HCT116 (cell line): ENCODE results near the gene MINDY4. TPM values are rescaled to one million over a fixed set of nuclear protein-coding genes. Genes with fewer than 3 reads are reported as not detected.

Experiments used
- ATAC-seq: fragments of 200-7000 bp; cut with Tn5 transposase; 2 replicates; pipeline ENCODE4 v1.9.1; 2020; ENCODE audit warnings: mild to moderate bottlenecking, moderate library complexity
- BruUV-seq: library from RNA; stranded (reverse); fragments of 400-500 nt; replicated peaks from 2 replicates; lab custom pipeline; 2021; lab: Mats Ljungman, UMichigan
- CTCF ChIA-PET: fragments of 300-600 bp; sonication (Branson Sonifier 250); formaldehyde crosslinking; loops from one replicate; lab custom pipeline; 2021; ENCODE audit warnings: antibody characterized with exemption; lab: Charles Lee
- POLR2A ChIA-PET: fragments of 300-600, 350-600 bp; sonication (Branson Sonifier 250); formaldehyde crosslinking; loops from one replicate; lab custom pipeline; 2021; ENCODE audit warnings: antibody characterized with exemption; lab: Charles Lee
- RAD21 ChIA-PET, 2 experiments: fragments of 300-600 bp; sonication (Branson Sonifier 250); formaldehyde crosslinking; loops; one replicate each; lab custom pipeline; 2023; ENCODE audit warnings: low total read pairs in 2 of 2; ENCODE audit not compliant: uncharacterized antibody in 2 of 2, unreplicated experiment in 2 of 2, low non-redundant PET in 1 of 2; lab: Charles Lee
- DNase-seq: peaks from one replicate; pipeline ENCODE4 v3.0.0-alpha.2; 2010; ENCODE audit warnings: low read depth, low spot score
- H2AFZ ChIP-seq: fragments of 200-600 bp; shearing (Covaris generic), sonication (generic); 2 replicates; pipeline ENCODE4 v1.6.1; 2017; ENCODE audit warnings: low read depth, mixed run types, mixed read lengths, antibody characterized with exemption, low read length; ENCODE audit not compliant: poor library complexity, severe bottlenecking
- H3K27ac ChIP-seq: 2 replicates; pipeline ENCODE4 v1.5.1; 2012; ENCODE audit warnings: low read depth, low read length
- H3K27me3 ChIP-seq: fragments of 200-600 bp; sonication (generic); 2 replicates; pipeline ENCODE4 v1.6.1; 2016; ENCODE audit warnings: mixed run types, low read length, mixed read lengths; ENCODE audit not compliant: insufficient read depth
- H3K36me3 ChIP-seq, 2 experiments: fragments of 200-500 bp in 1 of 2; fragments of 200-600 bp in 1 of 2; sonication (Bioruptor generic) in 1 of 2; sonication (generic) in 1 of 2; 2 replicates each; pipeline versions ENCODE4 v1.5.1 to v1.6.1; 2014 to 2016; ENCODE audit warnings: low read length in 2 of 2, inconsistent platforms in 1 of 2, mixed read lengths in 1 of 2, mixed run types in 1 of 2; ENCODE audit not compliant: insufficient read depth in 2 of 2, control insufficient read depth in 1 of 2
- H3K4me1 ChIP-seq, 2 experiments: fragments of 200-600 bp in 1 of 2; sonication (generic) in 1 of 2; 2 replicates each; pipeline versions ENCODE4 v1.5.1 to v1.6.1; 2012 to 2017; ENCODE audit warnings: low read length in 2 of 2, inconsistent platforms in 1 of 2, mild to moderate bottlenecking in 1 of 2, mixed read lengths in 1 of 2, mixed run types in 1 of 2, moderate library complexity in 1 of 2; ENCODE audit not compliant: insufficient read depth in 2 of 2, control insufficient read depth in 1 of 2
- H3K4me2 ChIP-seq: fragments of 200-600 bp; sonication (generic); 2 replicates; pipeline ENCODE4 v1.6.1; 2017; ENCODE audit warnings: mixed run types, low read length, mixed read lengths
- H3K4me3 ChIP-seq, 2 experiments: fragments of 200-600 bp in 1 of 2; sonication (generic) in 1 of 2; replicated peaks in 1 of 2; 2 replicates each; pipeline ENCODE4 v1.5.1; 2011 to 2016; ENCODE audit warnings: low read length in 2 of 2, control low read depth in 1 of 2, low read depth in 1 of 2, mild to moderate bottlenecking in 1 of 2, mixed read lengths in 1 of 2, mixed run types in 1 of 2
- H3K79me2 ChIP-seq: fragments of 200-600 bp; sonication (generic); 2 replicates; pipeline ENCODE4 v1.6.1; 2017; ENCODE audit warnings: mild to moderate bottlenecking, mixed run types, low read length, moderate library complexity, mixed read lengths; ENCODE audit not compliant: insufficient read depth
- H3K9ac ChIP-seq: fragments of 200-600 bp; sonication (generic); 2 replicates; pipeline ENCODE4 v1.6.1; 2016; ENCODE audit warnings: low read length, mixed read lengths
- H3K9me2 ChIP-seq: fragments of 200-600 bp; sonication (generic), shearing (Covaris generic); 2 replicates; pipeline ENCODE4 v1.6.1; 2017; ENCODE audit warnings: mixed run types, mild to moderate bottlenecking, moderate library complexity; ENCODE audit not compliant: insufficient read depth
- H3K9me3 ChIP-seq, 2 experiments: fragments of 200-500 bp in 1 of 2; fragments of 200-600 bp in 1 of 2; sonication (Bioruptor generic) in 1 of 2; sonication (generic) in 1 of 2; 2 replicates each; pipeline ENCODE4 v1.6.1; 2014 to 2017; ENCODE audit warnings: low read length in 2 of 2, mixed read lengths in 2 of 2, inconsistent platforms in 1 of 2, low read depth in 1 of 2, mild to moderate bottlenecking in 1 of 2, mixed run types in 1 of 2, moderate library complexity in 1 of 2; ENCODE audit not compliant: control insufficient read depth in 1 of 2, insufficient read depth in 1 of 2
- H4K20me1 ChIP-seq: fragments of 200-600 bp; sonication (generic), shearing (Covaris generic); 2 replicates; pipeline ENCODE4 v1.6.1; 2017; ENCODE audit warnings: mixed run types, mild to moderate bottlenecking, moderate library complexity; ENCODE audit not compliant: insufficient read depth
- ATF3 ChIP-seq: IDR thresholded peaks from 2 replicates; pipeline ENCODE4 v1.6.1; 2012
- CBX3 ChIP-seq: IDR thresholded peaks from 2 replicates; pipeline ENCODE4 v1.6.1; 2012; ENCODE audit warnings: low read depth
- CTCF ChIP-seq, 3 experiments: fragments of 200-600 bp in 1 of 3; sonication (generic) in 1 of 3; IDR thresholded peaks in 2 of 3; conservative IDR thresholded peaks in 1 of 3; 2 replicates each; pipeline ENCODE4 v1.5.1; 2012 to 2017; ENCODE audit warnings: low read depth in 2 of 3, low read length in 2 of 3, antibody characterized with exemption in 1 of 3, borderline replicate concordance in 1 of 3, control low read depth in 1 of 3, mild to moderate bottlenecking in 1 of 3, mixed read lengths in 1 of 3, mixed run types in 1 of 3, moderate library complexity in 1 of 3; ENCODE audit not compliant: insufficient read depth in 1 of 3
- EGR1 ChIP-seq: IDR thresholded peaks from 2 replicates; pipeline ENCODE4 v1.6.1; 2012; ENCODE audit warnings: low read depth
- ELF1 ChIP-seq: IDR thresholded peaks from 2 replicates; pipeline ENCODE4 v1.6.1; 2012; ENCODE audit warnings: low read depth, borderline replicate concordance
- EZH2 ChIP-seq: fragments of 200-600 bp; sonication (generic); IDR thresholded peaks from 2 replicates; pipeline ENCODE4 v1.6.1; 2017; ENCODE audit warnings: antibody characterized with exemption, mixed run types
- FOSL1 ChIP-seq: IDR thresholded peaks from 2 replicates; pipeline ENCODE4 v1.6.1; 2012; ENCODE audit warnings: low read depth
- JUND ChIP-seq: IDR thresholded peaks from 2 replicates; pipeline ENCODE4 v1.6.1; 2012
- POLR2A ChIP-seq: IDR thresholded peaks from 2 replicates; pipeline ENCODE4 v1.7.0; 2011; ENCODE audit warnings: borderline replicate concordance; ENCODE audit not compliant: insufficient read depth, insufficient read length; ENCODE audit errors: extremely low read depth
- POLR2AphosphoS5 ChIP-seq: IDR thresholded peaks from 2 replicates; pipeline ENCODE4 v1.6.1; 2011; ENCODE audit warnings: mild to moderate bottlenecking, low read depth, low read length, moderate library complexity
- RAD21 ChIP-seq: IDR thresholded peaks from 2 replicates; pipeline ENCODE4 v1.6.1; 2012; ENCODE audit warnings: low read depth, mild to moderate bottlenecking
- REST ChIP-seq: IDR thresholded peaks from 2 replicates; pipeline ENCODE4 v1.6.1; 2012; ENCODE audit warnings: low read depth
- SP1 ChIP-seq: IDR thresholded peaks from 2 replicates; pipeline ENCODE4 v1.6.1; 2012; ENCODE audit warnings: low read depth
- SRF ChIP-seq: IDR thresholded peaks from 2 replicates; pipeline ENCODE4 v1.6.1; 2012; ENCODE audit warnings: low read depth
- TCF7L2 ChIP-seq: IDR thresholded peaks from 2 replicates; pipeline ENCODE4 v1.7.0; 2011; ENCODE audit warnings: borderline replicate concordance, inconsistent platforms; ENCODE audit not compliant: insufficient read depth, insufficient read length; ENCODE audit errors: extremely low read depth
- ZBTB33 ChIP-seq: IDR thresholded peaks from 2 replicates; pipeline ENCODE4 v1.6.1; 2011; ENCODE audit warnings: mild to moderate bottlenecking, low read length, moderate library complexity; ENCODE audit not compliant: insufficient replicate concordance; ENCODE audit errors: extremely low read depth
- ZNF274 ChIP-seq: fragments of 200-500 bp; sonication (Bioruptor generic); IDR thresholded peaks from 2 replicates; pipeline ENCODE4 v1.6.1; 2014; ENCODE audit warnings: mild to moderate bottlenecking, low read depth, low read length, inconsistent platforms
- intact Hi-C: fragments of 100-400 bp; cut with micrococcal nuclease; formaldehyde crosslinking; loops from 2 replicates; pipeline ENCODE4 v1.10.0; 2022
- total RNA-seq: library from RNA; stranded (reverse); gene quantifications from one replicate; pipeline ENCODE4 v1.2.1, GENCODE V29; 2021; ENCODE audit not compliant: unreplicated experiment

Gene MINDY4
- total RNA-seq, 1 experiment from 2014 or later = 6.1 TPM

GRCh38 chr7:30861612-30862011 is 90.4 kb downstream of the MINDY4 start:
- no peak overlapping the region for H2AFZ ChIP-seq
- CTCF ChIA-PET = no interaction called here
- H3K9me2 ChIP-seq = no peaks in the 10 kb centered on the region
- H4K20me1 ChIP-seq = no peaks in the 10 kb centered on the region
- no peaks in the 10 kb centered on the region; a peak in 1 of 4 replicates for H3K36me3 ChIP-seq
- H3K4me2 ChIP-seq = no peak overlapping the region
- no peak for TF ChIP-seq JUND
- no peak for TF ChIP-seq SRF
- TF ChIP-seq POLR2A = no peak
- TF ChIP-seq TCF7L2 = no peak
- TF ChIP-seq EZH2 = no peak
- TF ChIP-seq RAD21 = no peak
- no peak for TF ChIP-seq REST
- no peak for TF ChIP-seq FOSL1
- TF ChIP-seq ATF3 = no peak
- no peak for TF ChIP-seq SP1
- no peak for TF ChIP-seq ZNF274
- no peak for TF ChIP-seq ZBTB33
- TF ChIP-seq ELF1 = no peak
- TF ChIP-seq CBX3 = no peak
- no peak for TF ChIP-seq POLR2AphosphoS5
- no peak for TF ChIP-seq CTCF (IDR thresholded peaks at IDR 0.05 in 2 of 3, conservative IDR thresholded peaks at IDR 0.05 in 1 of 3; ENCODE audit: borderline replicate concordance in 1 of 3, insufficient read depth in 1 of 3, low read depth in 2 of 3, low read length in 2 of 3)
- TF ChIP-seq EGR1 = no peak
- no peak overlapping the region for H3K4me3 ChIP-seq
- H3K4me1 ChIP-seq = no peaks in the 10 kb centered on the region
- no peaks in the 10 kb centered on the region for H3K9me3 ChIP-seq
- H3K9ac ChIP-seq = no peak overlapping the region
- BruUV-seq = no TSS peak
- ATAC-seq (no peak), DNase-seq (no peak)
- no peak overlapping the region for H3K27ac ChIP-seq
- H3K79me2 ChIP-seq = no peaks in the 10 kb centered on the region
- intact Hi-C loops = no loop called here
- POLR2A ChIA-PET = no interaction called here
- RAD21 ChIA-PET = no interaction called here
- no peaks in the 10 kb centered on the region for H3K27me3 ChIP-seq
